Muscle of leg (tissue), 11 donors: ENCODE measurements around the gene CLEC10A. TPM values are rescaled to one million over a fixed set of nuclear protein-coding genes. Genes with fewer than 3 reads are reported as not detected.

ENCODE experiments used
- DNase-seq: peaks from one replicate; pipeline ENCODE4 v3.0.0; 2013
- H3K27ac ChIP-seq: one replicate; pipeline ENCODE4 v1.5.1; 2013; ENCODE audit warnings: mild to moderate bottlenecking, low read length, control low read depth
- H3K27me3 ChIP-seq: one replicate; pipeline ENCODE4 v1.6.1; 2013; ENCODE audit warnings: low read length; ENCODE audit not compliant: control insufficient read depth, insufficient read depth
- H3K36me3 ChIP-seq: one replicate; pipeline ENCODE4 v1.6.1; 2013; ENCODE audit warnings: low read length; ENCODE audit not compliant: control insufficient read depth, insufficient read depth
- H3K4me1 ChIP-seq: one replicate; pipeline ENCODE4 v1.6.1; 2013; ENCODE audit warnings: low read length; ENCODE audit not compliant: control insufficient read depth, insufficient read depth
- H3K4me3 ChIP-seq: one replicate; pipeline ENCODE4 v1.5.1; 2013; ENCODE audit warnings: low read length, control low read depth
- H3K9me3 ChIP-seq: replicated peaks from 2 replicates; pipeline ENCODE4 v1.6.1; 2013; ENCODE audit warnings: low read depth, low read length; ENCODE audit not compliant: control insufficient read depth
- WGBS: methylation state at CpG from one replicate; pipeline ENCODE4 v1.1.5; 2013; ENCODE audit warnings: missing lambda C conversion rate; ENCODE audit not compliant: insufficient coverage; 5-methylcytosine and 5-hydroxymethylcytosine counted together
- polyA plus RNA-seq, 8 donors: library from polyadenylated mRNA; unstranded; fragments of 120-200 nt; gene quantifications; one replicate each; pipeline versions ENCODE4 v1.2.1 to v1.2.3, GENCODE V29; 2013; ENCODE audit warnings: inconsistent platforms in 1 of 8, low replicate concordance in 1 of 8; ENCODE audit not compliant: insufficient read length in 8 of 8, insufficient read depth in 1 of 8
- total RNA-seq: library from RNA; stranded (reverse); fragments of 120-200 nt; gene quantifications from one replicate; pipeline ENCODE4 v1.2.4, GENCODE V29; 2013

The CLEC10A gene
- total and polyA plus RNA-seq, 9 donors, result 0.96 to 1.9 (median 1.5) TPM

DNA sequence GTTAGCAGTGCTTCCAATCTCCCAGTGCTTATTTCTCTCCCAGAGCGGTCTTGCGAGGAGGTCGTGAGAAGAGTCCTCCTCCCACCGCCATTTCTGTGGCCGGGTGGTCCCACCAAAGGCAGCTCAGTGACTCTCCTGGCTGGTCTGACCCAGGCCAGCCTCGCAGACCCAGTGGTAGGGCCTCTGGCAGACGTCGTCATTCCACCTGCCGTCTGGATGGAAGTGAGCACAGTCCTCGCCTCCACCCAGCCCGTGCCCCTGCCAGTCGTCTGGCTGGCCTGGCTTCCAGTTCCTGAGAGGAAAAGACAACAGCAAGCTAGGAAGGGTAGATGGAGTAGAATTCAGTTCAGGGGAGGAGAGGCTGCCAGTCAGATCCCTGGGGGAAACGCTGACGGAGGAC is 5.1 kb downstream of the CLEC10A start:
- Histone ChIP-seq H3K27me3 (no peaks in the 10 kb centered on the region), H3K4me3 (no peak overlapping the region), H3K9me3 (no peaks in the 10 kb centered on the region), H3K36me3 (no peaks in the 10 kb centered on the region), H3K27ac (no peak overlapping the region), H3K4me1 (peaks cover 1% of the 10 kb centered on the region)
- WGBS, result 79% methylated on average over 14 of the region's 14 CpGs
- DNase-seq, result no peak

DNA sequence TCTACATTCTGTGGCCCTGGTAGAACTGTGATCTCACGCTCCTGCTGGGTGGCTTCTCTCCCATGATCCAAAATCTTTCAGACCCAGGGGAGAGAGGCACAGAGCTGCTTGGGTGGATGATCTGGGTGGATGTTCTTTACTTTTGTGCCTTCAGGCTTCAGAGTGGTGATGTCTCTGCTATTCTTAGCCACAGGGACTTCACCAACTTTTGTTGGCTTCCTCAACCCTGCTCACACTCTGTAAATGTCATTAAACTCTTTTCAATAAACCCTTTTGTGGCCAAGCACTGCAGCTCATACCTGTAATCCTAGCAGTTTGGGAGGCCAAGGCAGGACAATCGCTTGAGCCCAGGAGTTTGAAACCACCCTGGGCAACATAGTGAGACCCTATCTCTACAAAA is 7.6 kb downstream of the CLEC10A start:
- Histone ChIP-seq H3K4me1 (no peaks in the 10 kb centered on the region), H3K27ac (no peak overlapping the region), H3K36me3 (no peaks in the 10 kb centered on the region), H3K4me3 (no peak overlapping the region), H3K9me3 (peaks cover 13% of the 10 kb centered on the region), H3K27me3 (no peaks in the 10 kb centered on the region)
- peak; percentile 14 for DNase-seq
- 67% methylated on average over 1 of the region's 2 CpGs for WGBS

DNA sequence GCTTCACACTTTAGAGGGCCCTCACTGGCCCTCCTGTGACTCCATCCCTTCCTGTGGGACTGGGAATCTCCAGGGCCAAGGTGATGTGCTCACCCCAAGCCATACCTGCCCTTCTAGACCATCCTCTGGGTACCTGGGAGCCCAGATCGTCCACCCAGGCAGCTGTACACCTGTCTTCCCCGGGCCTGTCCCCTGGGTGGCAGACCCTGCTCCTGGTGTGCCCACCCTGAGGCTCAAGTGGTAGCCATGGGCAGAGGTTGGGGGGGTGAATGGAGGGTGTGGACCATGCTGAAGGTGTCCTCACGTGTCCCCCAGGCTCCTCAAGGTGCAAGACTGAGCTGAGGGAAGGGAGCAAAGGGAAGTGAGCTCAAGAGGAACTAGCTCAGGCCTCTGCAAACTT is 9.3 kb downstream of the CLEC10A start:
- H3K27ac ChIP-seq, result no peak overlapping the region
- WGBS, result 86% methylated on average over 1 of the region's 3 CpGs

DNA sequence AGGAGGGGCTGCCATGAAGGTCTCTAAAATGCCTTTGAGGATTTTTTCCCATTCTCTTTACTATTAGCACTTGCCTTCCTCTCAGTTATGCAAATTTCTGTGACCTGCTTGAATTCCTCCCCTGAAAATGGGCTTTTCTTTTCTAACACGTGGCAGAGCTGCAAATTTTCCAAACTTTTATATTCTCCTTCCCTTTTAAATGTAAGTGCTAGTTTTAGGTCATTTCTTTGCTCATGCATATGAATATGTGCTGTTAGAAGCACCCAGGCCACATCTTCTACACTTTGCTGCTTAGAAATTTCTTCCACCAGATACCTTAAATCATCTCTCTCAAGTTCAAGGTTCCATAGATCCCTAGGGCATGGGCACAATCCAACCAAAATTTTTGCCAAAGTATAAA is 11.8 kb downstream of the CLEC10A start:
- no CpG with 5 or more reads among the region's 1 CpG for WGBS
- no peaks in the 10 kb centered on the region for H3K36me3 ChIP-seq

More for the DNA sequence above, 9.3 kb downstream of the CLEC10A start:
- Histone ChIP-seq H3K27me3 (no peaks in the 10 kb centered on the region), H3K9me3 (peaks cover 13% of the 10 kb centered on the region), H3K36me3 (no peaks in the 10 kb centered on the region), H3K4me3 (no peak overlapping the region), H3K4me1 (no peaks in the 10 kb centered on the region)
- DNase-seq, result no peak

DNA sequence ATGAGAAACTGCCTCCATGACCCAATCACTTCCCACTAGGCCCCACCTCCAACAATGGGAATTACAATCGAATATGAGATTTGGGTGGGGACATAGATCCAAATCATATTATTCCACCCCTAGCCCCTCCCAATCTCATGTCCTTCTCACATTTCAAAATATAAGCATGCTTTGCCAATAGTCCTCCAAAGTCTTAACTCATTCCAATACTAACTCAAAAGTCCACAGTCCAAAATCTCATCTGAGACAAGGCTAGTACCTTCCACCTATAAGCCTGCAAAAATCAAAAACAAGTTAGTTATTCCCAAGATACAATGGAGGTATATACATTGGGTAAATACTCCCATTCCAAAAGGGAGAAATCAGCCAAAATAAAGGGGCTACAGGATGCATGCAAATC is 12.9 kb downstream of the CLEC10A start:
- Histone ChIP-seq H3K36me3 (no peaks in the 10 kb centered on the region), H3K4me3 (no peak overlapping the region), H3K9me3 (peaks cover 13% of the 10 kb centered on the region), H3K27me3 (no peaks in the 10 kb centered on the region), H3K4me1 (peaks cover 13% of the 10 kb centered on the region), H3K27ac (no peak overlapping the region)
- no peak for DNase-seq
- WGBS, result no CpG with 5 or more reads among the region's 1 CpG

More for the DNA sequence above, 11.8 kb downstream of the CLEC10A start:
- H3K27ac ChIP-seq, result no peak overlapping the region
- H3K4me3 ChIP-seq, result no peak overlapping the region
- no peaks in the 10 kb centered on the region for H3K27me3 ChIP-seq
- peaks cover 10% of the 10 kb centered on the region for H3K4me1 ChIP-seq
- H3K9me3 ChIP-seq, result peaks cover 13% of the 10 kb centered on the region
- DNase-seq, result no peak

DNA sequence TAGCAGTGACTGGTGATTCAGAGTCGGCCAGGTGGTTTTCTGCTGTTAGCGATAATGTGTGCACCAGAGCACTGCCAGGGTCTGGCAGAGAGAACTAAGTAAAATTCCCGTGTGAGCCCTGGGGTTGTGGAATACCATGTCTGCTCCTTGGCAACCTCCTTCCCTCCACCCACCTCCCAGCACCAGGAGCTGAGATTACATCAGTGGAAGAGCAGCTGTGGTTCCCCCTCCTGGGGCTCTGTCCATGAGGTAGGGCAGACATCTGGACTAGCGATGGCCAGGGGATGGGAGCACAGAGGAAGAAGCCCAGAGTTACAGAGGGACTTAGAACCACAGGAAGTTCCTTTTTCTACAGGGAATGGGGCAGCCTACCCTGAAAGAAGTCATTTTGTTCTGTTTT is 15.8 kb downstream of the CLEC10A start:
- Histone ChIP-seq H3K9me3 (peaks cover 13% of the 10 kb centered on the region), H3K27ac (no peak overlapping the region), H3K36me3 (no peaks in the 10 kb centered on the region), H3K4me1 (peaks cover 13% of the 10 kb centered on the region), H3K4me3 (no peak overlapping the region), H3K27me3 (no peaks in the 10 kb centered on the region)
- peak; percentile 52 for DNase-seq
- whole genome bisulfite sequencing, result 15% methylated on average over 3 of the region's 4 CpGs

DNA sequence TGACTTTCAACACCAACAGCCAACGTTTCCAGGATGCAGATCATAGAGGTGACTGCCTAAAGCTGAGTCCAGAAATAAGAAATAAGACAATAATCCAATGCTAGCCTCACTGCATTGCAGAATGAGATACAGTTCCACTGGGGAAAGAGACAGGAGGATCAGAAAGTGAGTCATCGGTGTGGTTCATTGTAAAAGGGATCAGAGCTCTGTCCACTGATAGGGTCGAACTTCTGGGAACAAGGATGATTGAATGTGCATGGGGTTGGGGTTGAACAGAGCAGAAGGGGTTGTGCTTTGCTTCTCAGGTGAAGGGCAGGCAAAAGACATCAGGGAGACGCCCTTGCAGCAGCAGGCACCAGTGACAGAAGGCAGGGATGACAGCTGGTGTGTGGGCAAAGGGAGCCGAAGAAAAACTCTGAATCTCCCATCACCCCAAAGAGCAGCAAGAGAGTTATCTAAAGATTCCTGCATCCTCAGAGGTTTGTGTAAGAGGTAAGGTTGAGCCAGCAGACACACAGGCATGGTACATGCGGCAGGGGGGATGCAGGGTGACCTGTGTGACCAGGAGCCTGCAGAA is 16.4 kb downstream of the CLEC10A start:
- Histone ChIP-seq H3K4me1 (peaks cover 13% of the 10 kb centered on the region), H3K27ac (no peak overlapping the region), H3K36me3 (no peaks in the 10 kb centered on the region), H3K27me3 (no peaks in the 10 kb centered on the region), H3K4me3 (no peak overlapping the region), H3K9me3 (peaks cover 11% of the 10 kb centered on the region)
- 53% methylated on average over 3 of the region's 6 CpGs for WGBS
- DNase-seq, result no peak

DNA sequence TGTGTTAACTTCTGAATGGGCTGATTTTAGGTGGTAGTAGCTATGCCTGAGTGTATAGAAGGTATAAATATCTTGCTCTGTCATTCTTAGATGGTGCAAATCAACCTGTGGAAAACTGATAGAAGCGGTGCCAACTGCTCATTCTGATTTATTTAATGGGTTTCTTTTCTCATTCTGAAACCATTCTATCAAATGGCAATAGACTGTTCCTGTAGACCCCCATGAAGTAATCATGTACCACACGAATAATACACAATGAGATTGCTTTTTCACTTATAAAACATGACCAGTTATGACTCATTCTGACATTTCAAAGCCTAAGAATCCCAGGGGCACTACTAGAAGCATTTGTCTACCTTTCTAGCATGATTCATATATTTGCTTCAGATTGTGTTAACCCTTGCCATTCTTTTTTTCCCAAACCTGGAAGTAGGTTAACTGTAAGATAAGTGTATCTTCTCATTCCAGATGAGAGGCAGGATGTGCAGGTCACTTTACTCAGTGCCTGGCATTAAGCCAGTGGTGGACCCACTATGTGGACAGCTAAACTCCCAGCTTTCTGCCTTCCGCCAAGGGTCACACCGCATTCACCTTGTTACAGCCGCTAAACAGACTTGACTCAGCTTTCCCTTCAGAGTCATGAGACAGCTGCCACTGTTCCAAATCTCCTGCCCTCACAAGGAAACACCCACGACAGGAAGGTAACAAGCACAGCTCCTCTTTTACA is 19.7 kb downstream of the CLEC10A start:
- peaks cover 13% of the 10 kb centered on the region for H3K4me1 ChIP-seq
- no peak overlapping the region for H3K27ac ChIP-seq
- H3K36me3 ChIP-seq, result no peaks in the 10 kb centered on the region
- H3K9me3 ChIP-seq, result no peaks in the 10 kb centered on the region
- DNase-seq, result no peak
- H3K27me3 ChIP-seq, result no peaks in the 10 kb centered on the region
- H3K4me3 ChIP-seq, result no peak overlapping the region
- 64% methylated on average over 4 of the region's 6 CpGs for WGBS

DNA sequence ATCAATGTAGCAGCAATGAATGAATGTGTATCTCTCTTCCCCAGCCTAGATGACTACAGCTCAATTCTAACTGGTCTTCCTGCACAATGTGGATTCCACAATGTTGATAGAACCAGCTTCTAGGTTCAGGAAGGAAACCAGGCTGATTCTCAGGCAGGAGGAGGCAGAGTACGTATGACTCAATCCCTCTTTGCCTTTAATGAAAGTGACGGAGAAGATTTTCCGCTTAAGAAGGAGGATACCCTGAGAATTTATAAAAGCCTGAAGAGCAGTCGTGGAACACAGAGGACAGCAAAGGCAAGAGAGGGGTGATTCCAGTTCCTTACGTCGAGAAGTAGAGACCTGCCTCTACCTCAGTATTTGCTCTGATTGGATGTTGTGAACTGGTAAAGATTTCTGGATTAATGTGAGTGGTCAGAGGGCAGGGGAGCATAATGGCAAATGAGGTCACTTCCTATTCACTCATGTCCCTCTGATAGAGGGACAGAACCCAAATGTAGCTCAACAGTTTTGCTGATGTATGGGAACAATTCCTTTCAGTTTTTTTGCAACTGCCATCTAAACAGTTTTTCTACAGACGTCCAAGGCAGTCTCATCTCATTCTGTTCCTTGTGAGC is 21.1 kb downstream of the CLEC10A start:
- no peaks in the 10 kb centered on the region for H3K36me3 ChIP-seq
- no peak overlapping the region for H3K27ac ChIP-seq
- no peaks in the 10 kb centered on the region for H3K9me3 ChIP-seq
- H3K27me3 ChIP-seq, result no peaks in the 10 kb centered on the region
- WGBS, result 64% methylated on average over 7 of the region's 7 CpGs
- H3K4me3 ChIP-seq, result no peak overlapping the region
- H3K4me1 ChIP-seq, result peaks cover 8% of the 10 kb centered on the region
- DNase-seq, result no peak

DNA sequence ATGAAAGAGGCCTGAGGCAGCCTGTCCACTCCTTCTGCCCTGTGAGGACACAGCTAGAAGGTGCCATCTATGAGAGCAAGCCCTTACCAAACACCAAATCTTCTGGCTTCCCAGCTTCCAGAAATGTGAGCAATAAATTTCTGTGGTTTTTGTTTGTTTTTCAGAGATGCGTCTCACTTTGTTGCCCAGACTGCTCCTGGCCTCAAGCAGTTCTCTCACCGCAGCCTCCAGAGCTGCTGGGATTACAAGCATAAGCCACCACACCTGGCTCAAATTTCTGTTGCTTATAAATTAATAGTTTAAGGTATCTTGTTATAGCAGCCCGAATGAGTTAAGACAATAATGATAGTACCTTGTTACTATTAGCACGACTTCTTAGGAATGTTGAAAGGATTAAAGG is 23.7 kb downstream of the CLEC10A start:
- WGBS, result no CpG with 5 or more reads among the region's 4 CpGs

More for the DNA sequence above, 23.7 kb downstream of the CLEC10A start:
- Histone ChIP-seq H3K36me3 (no peaks in the 10 kb centered on the region), H3K27ac (no peak overlapping the region), H3K4me3 (no peak overlapping the region), H3K4me1 (no peaks in the 10 kb centered on the region), H3K27me3 (no peaks in the 10 kb centered on the region), H3K9me3 (no peaks in the 10 kb centered on the region)
- DNase-seq, result no peak
